Keratinocyte (primary cell): ENCODE data around the gene UBE2L5. TPM values are rescaled to one million over a fixed set of nuclear protein-coding genes. Genes with fewer than 3 reads are reported as not detected.

ENCODE experiments used
- DNase-seq: peaks from one replicate; pipeline ENCODE4 v3.0.0-alpha.2; 2011; ENCODE audit warnings: low read depth, missing footprints, low spot score
- FAIRE-seq: peaks from 2 replicates; lab custom pipeline; 2011; peaks lifted over from hg19 to GRCh38; lab: Jason Lieb, UNC
- H2AFZ ChIP-seq: 2 replicates; pipeline ENCODE4 v1.6.0; 2012; ENCODE audit warnings: low read length, control low read depth, inconsistent platforms; ENCODE audit not compliant: control insufficient read depth
- H3K27ac ChIP-seq: 2 replicates; pipeline ENCODE4 v1.5.1; 2011; ENCODE audit warnings: low read length; ENCODE audit not compliant: control insufficient read depth, insufficient read depth
- H3K27me3 ChIP-seq: 3 replicates; pipeline ENCODE4 v1.6.0; 2011; ENCODE audit warnings: low read length; ENCODE audit not compliant: control insufficient read depth, insufficient read depth; ENCODE audit errors: extremely low read depth
- H3K36me3 ChIP-seq, 2 experiments: 2 replicates in 1 of 2; 3 replicates in 1 of 2; pipeline ENCODE4 v1.5.1; 2011; ENCODE audit warnings: low read length in 2 of 2, mild to moderate bottlenecking in 1 of 2; ENCODE audit not compliant: control insufficient read depth in 2 of 2, insufficient read depth in 2 of 2; ENCODE audit errors: extremely low read depth in 1 of 2
- H3K4me1 ChIP-seq: 3 replicates; pipeline ENCODE4 v1.5.1; 2011; ENCODE audit warnings: low read length; ENCODE audit not compliant: control insufficient read depth, insufficient read depth; ENCODE audit errors: extremely low read depth
- H3K4me2 ChIP-seq: 3 replicates; pipeline ENCODE4 v1.6.0; 2011; ENCODE audit warnings: low read depth, low read length; ENCODE audit not compliant: control insufficient read depth, insufficient read depth; ENCODE audit errors: extremely low read depth
- H3K4me3 ChIP-seq, 3 experiments: fragments of 200-600 bp in 1 of 3; sonication (generic) in 1 of 3; 2 replicates in 2 of 3; 3 replicates in 1 of 3; pipeline ENCODE4 v1.5.1; 2011 to 2016; ENCODE audit warnings: low read length in 3 of 3, mild to moderate bottlenecking in 3 of 3, control low read depth in 2 of 3, inconsistent platforms in 1 of 3, low read depth in 1 of 3, mixed read lengths in 1 of 3, mixed run types in 1 of 3, moderate library complexity in 1 of 3; ENCODE audit not compliant: control insufficient read depth in 2 of 3, insufficient read depth in 2 of 3; ENCODE audit errors: extremely low read depth in 1 of 3
- H3K79me2 ChIP-seq: 2 replicates; pipeline ENCODE4 v1.6.0; 2012; ENCODE audit warnings: low read length; ENCODE audit not compliant: control insufficient read depth, insufficient read depth
- H3K9ac ChIP-seq: 3 replicates; pipeline ENCODE4 v1.6.0; 2011; ENCODE audit warnings: low read length; ENCODE audit not compliant: control insufficient read depth, insufficient read depth; ENCODE audit errors: extremely low read depth
- H3K9me1 ChIP-seq: 3 replicates; pipeline ENCODE4 v1.6.0; 2011; ENCODE audit warnings: low read length; ENCODE audit not compliant: control insufficient read depth, insufficient read depth; ENCODE audit errors: extremely low read depth
- H3K9me3 ChIP-seq: 2 replicates; pipeline ENCODE4 v1.5.1; 2012; ENCODE audit warnings: low read depth, low read length; ENCODE audit not compliant: control insufficient read depth
- H4K20me1 ChIP-seq: 3 replicates; pipeline ENCODE4 v1.6.0; 2011; ENCODE audit warnings: low read length; ENCODE audit not compliant: control insufficient read depth, insufficient read depth; ENCODE audit errors: extremely low read depth
- EZH2 ChIP-seq: IDR thresholded peaks from one replicate; pipeline ENCODE4 v1.6.1; 2012; ENCODE audit warnings: inconsistent platforms, mild to moderate bottlenecking, low read length, moderate library complexity
- dilution Hi-C: fragments of 300-500 bp; cut with MboI; formaldehyde crosslinking; loops from one replicate; pipeline ENCODE4 v1.7.0; 2020; ENCODE audit warnings: low sequenced_read_pairs; ENCODE audit not compliant: extremely low pct_ligation_motif_present
- polyA plus RNA-seq, 5 experiments: library from polyadenylated mRNA; depleted of rRNA in 3 of 5; stranded (reverse) in 3 of 5; stranded (forward) in 1 of 5; unstranded in 1 of 5; fragments of >200 nt; gene quantifications; 1 replicate in 1 of 5; 2 replicates in 3 of 5; 3 replicates in 1 of 5; pipeline versions ENCODE4 v1.2.1 to v1.2.3, GENCODE V29; 2011 to 2012; ENCODE audit warnings: missing spikeins in 2 of 5, low read depth in 1 of 5, low replicate concordance in 1 of 5
- TF ChIP-seq, protein P1 (sequence below), 3 experiments: IDR thresholded peaks in 1 of 3; conservative IDR thresholded peaks in 1 of 3; optimal IDR thresholded peaks in 1 of 3; 2 replicates in 2 of 3; 3 replicates in 1 of 3; pipeline versions ENCODE3 to v1.5.1; 2011; ENCODE audit warnings: low read length in 3 of 3, mild to moderate bottlenecking in 3 of 3, moderate library complexity in 2 of 3, control low read depth in 1 of 3, inconsistent platforms in 1 of 3; ENCODE audit not compliant: insufficient read depth in 2 of 3; ENCODE audit errors: extremely low read depth in 1 of 3

Gene UBE2L5
- polyA plus RNA-seq, 1 donor (not counting 4 experiments of a cell fraction or from before 2014, with no cell fraction given) = 0.38 TPM

DNA sequence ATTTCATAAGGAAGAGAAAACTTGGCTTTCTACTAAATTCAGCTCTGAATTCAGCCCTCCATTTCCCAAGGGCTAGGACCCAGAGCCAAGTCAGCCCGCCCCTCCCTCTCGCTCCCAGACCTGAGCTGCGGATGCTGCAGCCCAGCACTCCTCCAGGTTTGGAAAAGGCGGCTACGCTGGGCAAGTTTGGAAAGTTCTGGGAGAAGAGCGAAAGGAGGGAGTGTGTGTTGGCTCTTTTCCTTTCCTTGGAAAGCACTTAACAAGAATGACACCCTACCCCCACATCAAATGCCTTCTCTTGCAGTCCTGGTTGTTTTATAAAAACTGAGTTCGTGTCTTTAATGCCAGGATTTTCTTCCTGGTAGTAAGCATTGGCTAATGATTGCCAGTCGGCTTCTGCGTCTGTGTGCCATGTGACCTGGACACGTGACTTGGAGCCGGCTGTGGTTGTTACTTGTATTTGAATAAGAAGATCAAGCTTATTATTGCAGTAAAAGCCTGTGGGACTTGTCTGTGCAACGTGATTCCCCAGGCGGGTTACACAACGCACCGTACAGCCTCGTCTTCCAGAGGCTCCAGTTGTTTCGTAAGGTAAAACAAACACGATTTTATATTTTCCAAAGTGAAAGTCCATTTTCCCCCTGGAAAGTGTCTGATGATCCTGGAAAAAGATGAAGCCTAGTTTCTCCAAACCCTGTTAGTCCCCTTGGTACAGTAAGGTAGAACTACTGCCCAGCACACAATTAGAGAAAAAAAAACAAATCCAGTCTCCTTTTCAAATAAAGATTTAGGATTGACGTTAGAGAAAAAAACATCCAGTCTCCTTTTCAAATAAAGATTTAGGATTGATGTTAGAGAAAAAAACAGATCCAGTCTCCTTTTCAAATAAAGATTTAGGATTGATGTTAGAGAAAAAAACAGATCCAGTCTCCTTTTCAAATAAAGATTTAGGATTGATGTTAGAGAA is 26.8 kb upstream of the UBE2L5 start:
- Histone ChIP-seq H3K4me3 (peak overlapping the region; percentile 42 to 79 (median 61)), H3K4me2 (peak overlapping the region; percentile 91), H3K9me3 (no peaks in the 10 kb centered on the region), H3K27me3 (no peaks in the 10 kb centered on the region), H3K79me2 (no peaks in the 10 kb centered on the region), H3K4me1 (peaks cover 7% of the 10 kb centered on the region), H3K36me3 (no peaks in the 10 kb centered on the region), H2AFZ (peak overlapping the region; percentile 90), H3K9me1 (no peaks in the 10 kb centered on the region), H4K20me1 (no peaks in the 10 kb centered on the region), H3K27ac (peak overlapping the region; percentile 88), H3K9ac (peak overlapping the region; percentile 85)
- peak; percentile 83 for DNase-seq
- TF ChIP-seq, protein P1, sequence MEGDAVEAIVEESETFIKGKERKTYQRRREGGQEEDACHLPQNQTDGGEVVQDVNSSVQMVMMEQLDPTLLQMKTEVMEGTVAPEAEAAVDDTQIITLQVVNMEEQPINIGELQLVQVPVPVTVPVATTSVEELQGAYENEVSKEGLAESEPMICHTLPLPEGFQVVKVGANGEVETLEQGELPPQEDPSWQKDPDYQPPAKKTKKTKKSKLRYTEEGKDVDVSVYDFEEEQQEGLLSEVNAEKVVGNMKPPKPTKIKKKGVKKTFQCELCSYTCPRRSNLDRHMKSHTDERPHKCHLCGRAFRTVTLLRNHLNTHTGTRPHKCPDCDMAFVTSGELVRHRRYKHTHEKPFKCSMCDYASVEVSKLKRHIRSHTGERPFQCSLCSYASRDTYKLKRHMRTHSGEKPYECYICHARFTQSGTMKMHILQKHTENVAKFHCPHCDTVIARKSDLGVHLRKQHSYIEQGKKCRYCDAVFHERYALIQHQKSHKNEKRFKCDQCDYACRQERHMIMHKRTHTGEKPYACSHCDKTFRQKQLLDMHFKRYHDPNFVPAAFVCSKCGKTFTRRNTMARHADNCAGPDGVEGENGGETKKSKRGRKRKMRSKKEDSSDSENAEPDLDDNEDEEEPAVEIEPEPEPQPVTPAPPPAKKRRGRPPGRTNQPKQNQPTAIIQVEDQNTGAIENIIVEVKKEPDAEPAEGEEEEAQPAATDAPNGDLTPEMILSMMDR (optimal IDR thresholded peaks at IDR 0.05 in 1 of 3, IDR thresholded peaks at IDR 0.05 in 1 of 3, conservative IDR thresholded peaks at IDR 0.05 in 1 of 3; ENCODE audit: extremely low read depth in 1 of 3, insufficient read depth in 2 of 3, low read length in 3 of 3) = no peak
- TF ChIP-seq EZH2 = no peak
- dilution Hi-C loops = no loop called here
- peak; percentile 87 for FAIRE-seq

DNA sequence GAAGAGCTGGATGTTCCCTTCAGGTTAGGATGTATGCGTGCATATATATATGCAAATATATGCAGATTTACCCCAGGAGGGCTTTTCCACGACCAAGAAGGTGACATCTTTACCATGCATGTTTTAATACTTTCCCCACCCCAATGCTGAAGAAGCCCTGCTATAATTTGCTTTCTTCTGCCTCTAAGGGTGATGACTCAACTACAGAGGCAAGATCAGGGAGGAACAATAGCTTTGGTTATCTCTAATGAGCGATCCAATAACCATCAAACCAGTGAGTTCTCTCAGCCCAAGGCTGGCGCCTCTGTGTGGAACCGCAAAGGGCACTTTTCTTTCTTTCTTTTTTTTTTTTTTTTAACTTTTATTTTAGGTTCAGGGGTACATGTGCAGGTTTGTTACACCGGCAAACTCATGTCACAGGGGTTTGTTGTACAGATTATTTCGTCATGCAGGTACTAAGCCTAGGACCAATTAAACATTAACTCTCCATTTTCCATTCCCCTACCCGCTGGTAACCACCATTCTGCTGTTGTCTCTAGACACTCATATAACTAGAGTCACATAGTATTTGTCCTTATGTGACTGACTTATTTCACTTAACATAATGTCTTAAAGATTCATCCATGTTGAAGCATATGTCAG is 25.7 kb upstream of the UBE2L5 start:
- no peaks in the 10 kb centered on the region for H3K27me3 ChIP-seq
- no peak overlapping the region for H3K9ac ChIP-seq
- H3K79me2 ChIP-seq = no peaks in the 10 kb centered on the region
- no peak overlapping the region for H3K4me3 ChIP-seq
- H3K9me3 ChIP-seq = no peaks in the 10 kb centered on the region
- TF ChIP-seq, protein P1 (optimal IDR thresholded peaks at IDR 0.05 in 1 of 3, IDR thresholded peaks at IDR 0.05 in 1 of 3, conservative IDR thresholded peaks at IDR 0.05 in 1 of 3; ENCODE audit: extremely low read depth in 1 of 3, insufficient read depth in 2 of 3, low read length in 3 of 3) = no peak
- no peak for TF ChIP-seq EZH2
- H3K36me3 ChIP-seq = no peaks in the 10 kb centered on the region
- FAIRE-seq = peak; percentile 75
- no peak overlapping the region for H2AFZ ChIP-seq
- no peaks in the 10 kb centered on the region for H3K9me1 ChIP-seq
- no peaks in the 10 kb centered on the region for H4K20me1 ChIP-seq
- H3K4me1 ChIP-seq = peaks cover 7% of the 10 kb centered on the region
- DNase-seq = no peak
- H3K4me2 ChIP-seq = peak overlapping the region; percentile 91
- dilution Hi-C loops = no loop called here
- peak overlapping the region; percentile 88 for H3K27ac ChIP-seq
